ENCODE measurements around the gene ZFP62. TPM values are rescaled to one million over a fixed set of nuclear protein-coding genes. Genes with fewer than 3 reads are reported as not detected.

ZFP62 gene
- total and polyA plus RNA-seq, 7 donors, result 12.9 to 34.6 (median 22.2) TPM

DNA sequence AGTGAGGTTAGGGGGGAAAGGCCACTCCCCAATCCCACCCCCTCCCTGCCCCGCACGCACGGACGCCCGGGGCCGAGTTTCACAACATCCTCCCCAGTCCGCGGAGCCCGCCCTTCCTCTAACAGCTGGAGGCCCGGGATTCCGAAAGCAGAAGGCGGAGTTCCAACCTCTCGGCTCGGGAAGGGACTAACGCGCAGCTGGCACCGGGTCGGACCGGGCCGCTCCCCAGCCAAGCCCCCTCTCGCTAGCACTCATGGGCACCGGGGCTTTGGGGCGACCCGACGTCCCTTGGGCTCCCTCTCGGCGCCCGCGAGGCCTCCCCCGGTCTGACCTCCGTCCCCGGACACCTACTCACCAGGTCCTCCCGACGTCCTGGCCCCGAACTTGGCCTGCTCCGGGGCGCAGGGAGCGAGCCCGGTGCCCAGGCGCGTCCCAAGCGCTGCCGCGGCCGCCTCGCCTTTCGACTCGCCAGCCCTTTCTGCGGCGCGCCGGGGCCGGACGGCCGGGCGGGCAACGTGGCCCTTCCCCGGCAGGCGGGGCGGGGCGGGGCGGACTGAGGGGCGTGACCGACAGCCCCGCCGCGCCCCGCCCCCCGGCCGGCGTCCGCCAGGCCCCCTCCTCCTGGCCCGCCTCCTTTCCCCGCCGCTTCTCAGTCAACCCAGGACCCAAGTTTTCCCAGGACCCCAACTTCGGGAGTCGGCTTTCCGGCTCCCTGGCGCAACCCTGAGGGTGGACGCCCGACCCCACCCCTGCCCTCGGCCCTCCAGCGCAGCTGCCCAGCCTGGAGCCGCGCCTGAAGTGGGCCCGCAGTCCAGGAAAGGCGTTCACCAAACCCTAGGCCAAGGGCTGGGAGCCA lies 58.5 kb downstream of the ZFP62 start, which contains the start of gene MGAT1:
MGAT1 (minus strand) TSS at position 482 of the 856 bp plus-strand sequence. CDS start 9,835 bp downstream, outside the sequence.
- 1% methylated on average over 87 of the region's 87 CpGs for WGBS, 2 donors
- DNase-seq, result peak; percentile 96
- peaks cover 0 to 91% (median 83%) of the 10 kb centered on the region in 4 donors for H3K4me1 ChIP-seq
- peak within 1 kb of the TSS; percentile 66 to 95 (median 88) for H3K4me3 ChIP-seq
- intact Hi-C loops (cut with DNase I), result loop anchor here (5.0 to 10.0 kb wide), 3 partner anchors 60 to 1248 kb away; partner anchors contain the start of genes RUFY1 and ZFP62
- no peaks in the 10 kb centered on the region for H3K27me3 ChIP-seq
- peaks cover 0 to 16% (median 0%) of the 10 kb centered on the region in 4 donors for H3K36me3 ChIP-seq
- peak within 1 kb of the TSS; percentile 97 to 99 (median 98) for H3K27ac ChIP-seq
- TF ChIP-seq, protein P1, sequence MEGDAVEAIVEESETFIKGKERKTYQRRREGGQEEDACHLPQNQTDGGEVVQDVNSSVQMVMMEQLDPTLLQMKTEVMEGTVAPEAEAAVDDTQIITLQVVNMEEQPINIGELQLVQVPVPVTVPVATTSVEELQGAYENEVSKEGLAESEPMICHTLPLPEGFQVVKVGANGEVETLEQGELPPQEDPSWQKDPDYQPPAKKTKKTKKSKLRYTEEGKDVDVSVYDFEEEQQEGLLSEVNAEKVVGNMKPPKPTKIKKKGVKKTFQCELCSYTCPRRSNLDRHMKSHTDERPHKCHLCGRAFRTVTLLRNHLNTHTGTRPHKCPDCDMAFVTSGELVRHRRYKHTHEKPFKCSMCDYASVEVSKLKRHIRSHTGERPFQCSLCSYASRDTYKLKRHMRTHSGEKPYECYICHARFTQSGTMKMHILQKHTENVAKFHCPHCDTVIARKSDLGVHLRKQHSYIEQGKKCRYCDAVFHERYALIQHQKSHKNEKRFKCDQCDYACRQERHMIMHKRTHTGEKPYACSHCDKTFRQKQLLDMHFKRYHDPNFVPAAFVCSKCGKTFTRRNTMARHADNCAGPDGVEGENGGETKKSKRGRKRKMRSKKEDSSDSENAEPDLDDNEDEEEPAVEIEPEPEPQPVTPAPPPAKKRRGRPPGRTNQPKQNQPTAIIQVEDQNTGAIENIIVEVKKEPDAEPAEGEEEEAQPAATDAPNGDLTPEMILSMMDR (IDR thresholded peaks at IDR 0.05), result no peak
- peak; percentile 39 for TF ChIP-seq POLR2A (IDR thresholded peaks at IDR 0.05)
- peak; percentile 51 to 88 (median 84) for TF ChIP-seq POLR2AphosphoS5 (IDR thresholded peaks at IDR 0.05)
- TF ChIP-seq EP300 (IDR thresholded peaks at IDR 0.05), result no peak
- H3K9me3 ChIP-seq, result no peaks in the 10 kb centered on the region

DNA sequence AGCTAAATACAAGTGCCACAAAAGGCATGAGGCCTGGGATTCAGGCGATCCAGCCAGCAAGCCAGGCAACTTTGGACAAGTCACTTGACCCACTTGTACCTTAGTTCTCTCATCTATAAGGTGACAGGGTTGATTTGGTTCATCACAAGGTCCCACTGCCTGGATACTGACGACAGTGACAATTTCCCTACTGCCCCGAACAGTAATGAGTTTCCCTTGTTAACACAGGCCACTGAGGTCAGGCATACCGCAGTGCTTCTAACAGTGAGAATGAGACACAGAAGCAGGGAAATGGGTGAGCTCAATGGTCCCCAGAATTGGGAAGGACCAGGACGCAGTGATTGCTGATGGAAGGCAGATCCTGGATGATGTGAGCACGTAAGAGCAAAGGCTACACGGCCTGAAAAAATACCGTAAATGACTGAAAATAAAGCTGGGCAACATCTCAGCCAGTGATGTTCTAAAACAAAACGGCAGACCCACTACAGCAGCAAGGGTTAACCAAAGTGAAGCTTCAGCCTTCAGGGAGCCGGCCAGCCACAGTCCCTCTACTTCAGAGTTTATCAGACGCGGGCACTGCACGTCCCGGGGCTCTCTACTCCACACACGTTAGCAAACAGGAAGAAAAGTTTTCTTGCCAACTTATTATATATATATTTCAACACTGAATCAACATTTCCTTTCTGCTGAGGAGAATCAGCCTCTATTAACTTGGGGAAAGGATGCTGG lies 59.3 kb downstream of the ZFP62 start:
- H3K4me1 ChIP-seq, result peaks cover 0 to 91% (median 83%) of the 10 kb centered on the region in 4 donors
- H3K36me3 ChIP-seq, result peaks cover 0 to 14% (median 0%) of the 10 kb centered on the region in 4 donors
- H3K27ac ChIP-seq, result peak overlapping the region; percentile 97 to 99 (median 98)
- no peak for TF ChIP-seq EP300 (IDR thresholded peaks at IDR 0.05)
- no peak for TF ChIP-seq POLR2A (IDR thresholded peaks at IDR 0.05)
- no peak for TF ChIP-seq POLR2AphosphoS5 (IDR thresholded peaks at IDR 0.05)
- TF ChIP-seq, protein P1 (IDR thresholded peaks at IDR 0.05), result no peak
- peak overlapping the region; percentile 66 to 95 (median 88) for H3K4me3 ChIP-seq
- H3K27me3 ChIP-seq, result no peaks in the 10 kb centered on the region
- intact Hi-C loops (cut with DNase I), result loop anchor here (2.0 to 10.0 kb wide), 4 partner anchors 15 to 1247 kb away; partner anchors contain the start of genes RUFY1 and ZFP62
- peak; percentile 52 for DNase-seq
- 15 to 20% methylated on average over 15 of the region's 15 CpGs for WGBS, 2 donors
- H3K9me3 ChIP-seq, result no peaks in the 10 kb centered on the region

DNA sequence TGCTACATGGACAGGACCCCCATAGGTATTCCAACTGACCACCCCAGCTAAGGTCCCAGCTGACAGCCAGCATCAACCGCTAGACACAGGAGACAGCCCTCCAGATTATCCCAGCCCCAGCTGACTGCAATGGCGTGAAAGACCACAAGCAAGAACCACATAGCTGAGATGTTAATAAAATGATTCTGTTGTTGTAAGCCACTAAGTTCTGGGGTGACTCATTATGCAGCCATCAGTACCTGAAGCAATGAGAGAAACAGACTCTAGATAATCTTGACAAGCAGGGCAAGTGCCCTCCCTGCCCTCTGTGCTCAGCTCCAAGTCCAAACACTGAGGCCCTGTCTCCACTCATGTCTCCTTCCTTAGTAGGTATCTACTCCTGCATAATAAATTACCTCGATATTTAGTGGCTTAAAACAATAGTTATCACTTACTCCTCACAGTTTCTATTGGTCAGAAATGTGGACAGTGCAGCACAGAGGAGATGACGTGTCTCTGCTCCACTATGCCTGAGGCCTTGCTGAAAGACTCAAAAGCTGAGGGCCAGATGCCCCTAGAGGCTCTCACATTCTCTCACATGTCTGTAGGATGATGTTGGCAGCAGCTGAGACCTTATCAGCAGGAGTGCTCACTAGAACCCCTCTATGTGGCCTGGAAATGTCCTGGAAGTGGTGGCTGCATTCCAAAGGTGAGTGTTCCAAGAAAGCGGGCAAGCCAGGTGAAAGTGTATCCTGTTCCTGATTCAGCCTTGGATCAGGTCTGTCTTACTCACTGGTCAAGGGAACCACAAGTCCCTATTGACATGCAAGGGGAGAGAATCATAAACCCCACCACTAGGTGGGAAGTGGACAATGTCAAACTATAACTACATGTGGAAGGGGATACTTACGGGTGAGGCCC lies 60.9 kb downstream of the ZFP62 start:
- no peak for DNase-seq
- no peaks in the 10 kb centered on the region for H3K27me3 ChIP-seq
- H3K9me3 ChIP-seq, result no peaks in the 10 kb centered on the region
- 76 to 82% methylated on average over 6 of the region's 6 CpGs for WGBS, 2 donors
- H3K27ac ChIP-seq, result peak overlapping the region; percentile 97 to 99 (median 98)
- no peak overlapping the region for H3K4me3 ChIP-seq
- H3K4me1 ChIP-seq, result peaks cover 0 to 90% (median 82%) of the 10 kb centered on the region in 4 donors
- intact Hi-C loops (cut with DNase I), result loop anchor here (2.0 to 10.0 kb wide), 4 partner anchors 13 to 1245 kb away; partner anchors contain the start of genes RUFY1 and ZFP62
- TF ChIP-seq POLR2AphosphoS5 (IDR thresholded peaks at IDR 0.05) (no peak), POLR2A (IDR thresholded peaks at IDR 0.05) (no peak)
- TF ChIP-seq, protein P1 (IDR thresholded peaks at IDR 0.05), result no peak
- H3K36me3 ChIP-seq, result peaks cover 0 to 15% (median 0%) of the 10 kb centered on the region in 4 donors

DNA sequence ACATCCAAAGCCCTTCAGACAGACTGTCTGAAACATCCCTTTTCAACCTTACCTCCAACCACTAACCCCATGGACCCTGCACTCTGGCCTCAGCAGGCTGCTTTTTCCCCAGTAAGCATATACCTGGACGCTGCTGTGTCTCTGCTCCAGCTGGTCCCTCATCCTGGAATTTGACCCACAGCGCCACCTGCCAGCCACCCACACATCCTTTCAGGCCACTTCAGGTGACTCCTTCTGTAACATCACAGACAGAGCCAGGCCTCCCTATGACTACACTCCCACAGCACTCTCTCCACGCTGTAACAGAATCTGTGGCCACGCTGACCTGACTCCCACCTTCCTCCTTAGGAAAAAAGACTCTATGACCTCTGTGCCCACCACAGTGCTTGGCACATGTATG lies 61.9 kb downstream of the ZFP62 start:
- Histone ChIP-seq H3K4me1 (peaks cover 0 to 87% (median 75%) of the 10 kb centered on the region in 4 donors), H3K4me3 (no peak overlapping the region), H3K9me3 (no peaks in the 10 kb centered on the region), H3K36me3 (peaks cover 0 to 24% (median 0%) of the 10 kb centered on the region in 4 donors), H3K27ac (peak overlapping the region in 3 of 4 donors; percentile 97 to 99 (median 98)), H3K27me3 (no peaks in the 10 kb centered on the region)
- TF ChIP-seq POLR2A (IDR thresholded peaks at IDR 0.05) (no peak), EP300 (IDR thresholded peaks at IDR 0.05) (no peak), POLR2AphosphoS5 (IDR thresholded peaks at IDR 0.05) (no peak)
- TF ChIP-seq, protein P1 (IDR thresholded peaks at IDR 0.05), result no peak
- intact Hi-C loops (cut with DNase I), result no loop called here
- peak; percentile 54 for DNase-seq
- WGBS, 2 donors, result 51 to 72% methylated on average over 4 of the region's 4 CpGs

Data from sigmoid colon (tissue), 7 donors.